IPS-15b (cell line): ENCODE results near the gene RABAC1.

Source experiments
- H3K27me3 ChIP-seq: one replicate; pipeline ENCODE4 v1.6.1; 2013; ENCODE audit warnings: low read length; ENCODE audit not compliant: control insufficient read depth, insufficient read depth
- H3K36me3 ChIP-seq: one replicate; pipeline ENCODE4 v1.6.1; 2013; ENCODE audit warnings: low read length; ENCODE audit not compliant: control insufficient read depth, insufficient read depth
- H3K4me1 ChIP-seq: one replicate; pipeline ENCODE4 v1.6.1; 2013; ENCODE audit warnings: mild to moderate bottlenecking, low read length; ENCODE audit not compliant: control insufficient read depth, insufficient read depth
- H3K4me3 ChIP-seq: one replicate; pipeline ENCODE4 v1.5.1; 2013; ENCODE audit warnings: low read depth, low read length
- H3K9ac ChIP-seq: one replicate; pipeline ENCODE4 v1.6.1; 2013; ENCODE audit warnings: low read depth, mild to moderate bottlenecking, low read length
- H3K9me3 ChIP-seq: one replicate; pipeline ENCODE4 v1.6.1; 2013; ENCODE audit warnings: mild to moderate bottlenecking, low read length; ENCODE audit not compliant: control insufficient read depth, insufficient read depth

RABAC1 gene

GRCh38 chr19:41959056-41960053, at the start of gene RABAC1:
TSS of gene RABAC1 (minus strand) at chr19:41959321. CDS start at chr19:41959292, 29 bp downstream.
- peaks cover 12% of the 10 kb centered on the region for H3K36me3 ChIP-seq
- H3K9ac ChIP-seq = peak within 1 kb of the TSS; percentile 65

GRCh38 chr19:42006569-42006968, 47.4 kb upstream of the RABAC1 start:
- peaks cover 20% of the 10 kb centered on the region for H3K36me3 ChIP-seq

More at GRCh38 chr19:41959056-41960053, at the start of gene RABAC1:
- Histone ChIP-seq H3K4me3 (peak within 1 kb of the TSS; percentile 96), H3K27me3 (no peaks in the 10 kb centered on the region), H3K9me3 (no peaks in the 10 kb centered on the region), H3K4me1 (peaks cover 4% of the 10 kb centered on the region)

DNA sequence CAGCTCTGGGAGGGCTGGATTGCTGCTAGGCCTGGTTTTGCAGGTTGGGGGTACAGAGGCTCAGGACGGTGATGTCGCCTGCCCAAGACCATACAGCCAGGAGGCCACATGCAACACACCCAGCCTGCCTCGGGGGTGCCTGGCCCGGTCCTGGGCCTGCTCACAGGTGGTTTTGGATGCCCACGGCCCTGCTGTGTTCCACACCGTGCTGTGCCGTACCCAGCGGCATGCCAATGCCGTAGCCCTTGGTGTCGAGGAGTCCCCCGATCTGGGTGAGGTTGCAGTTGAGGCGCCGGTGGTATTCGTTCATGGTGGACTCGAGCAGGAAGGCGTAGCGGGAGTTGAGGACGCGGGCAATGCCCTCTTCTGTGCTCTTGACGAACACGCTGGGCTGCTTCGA, 46.4 kb upstream of the RABAC1 start:
- peaks cover 5% of the 10 kb centered on the region for H3K27me3 ChIP-seq
- no peaks in the 10 kb centered on the region for H3K4me1 ChIP-seq
- H3K9ac ChIP-seq = no peak overlapping the region
- H3K9me3 ChIP-seq = no peaks in the 10 kb centered on the region
- H3K4me3 ChIP-seq = no peak overlapping the region
- H3K36me3 ChIP-seq = peaks cover 20% of the 10 kb centered on the region

More at GRCh38 chr19:42006569-42006968, 47.4 kb upstream of the RABAC1 start:
- no peaks in the 10 kb centered on the region for H3K4me1 ChIP-seq
- no peak overlapping the region for H3K9ac ChIP-seq
- H3K9me3 ChIP-seq = no peaks in the 10 kb centered on the region
- H3K27me3 ChIP-seq = no peaks in the 10 kb centered on the region
- no peak overlapping the region for H3K4me3 ChIP-seq

DNA sequence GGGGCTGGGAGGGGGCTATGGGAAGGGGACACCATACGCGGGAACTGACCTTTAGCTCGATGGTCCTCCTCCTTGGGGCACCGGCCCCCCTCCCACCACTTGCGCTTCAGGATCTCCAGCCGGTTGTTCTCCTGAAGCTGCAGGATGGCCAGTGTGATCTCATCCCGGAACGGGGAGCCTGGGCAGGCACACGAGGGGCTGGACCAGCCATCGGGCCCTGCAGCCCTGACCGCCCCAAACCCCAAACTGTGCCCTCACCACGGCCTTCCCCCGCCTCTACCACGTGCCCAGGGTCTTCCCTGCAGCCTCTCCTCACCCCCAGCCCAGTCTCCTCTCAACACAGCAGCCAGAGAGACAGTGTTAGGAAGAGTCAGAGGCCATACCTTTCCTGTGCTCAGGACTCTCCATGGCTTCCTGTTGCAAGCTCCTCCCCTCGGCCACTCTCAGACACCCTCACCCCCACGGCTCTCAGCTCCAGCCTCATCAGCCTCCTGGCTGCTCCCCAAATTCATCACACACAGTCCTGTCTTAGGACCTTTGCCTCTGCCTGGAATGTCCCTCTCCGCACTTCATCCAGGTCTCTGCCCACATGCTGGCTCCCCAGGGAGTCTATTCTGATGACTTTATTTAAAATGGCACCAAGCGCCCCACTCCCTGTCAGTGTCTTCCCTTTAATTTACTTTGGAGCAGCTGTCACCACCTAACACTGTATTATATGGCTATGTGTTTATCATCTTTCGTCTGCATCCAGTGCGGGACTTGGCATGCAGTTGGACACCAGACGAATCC, 44.6 kb upstream of the RABAC1 start:
- peaks cover 20% of the 10 kb centered on the region for H3K36me3 ChIP-seq
- H3K9ac ChIP-seq = no peak overlapping the region
- no peaks in the 10 kb centered on the region for H3K9me3 ChIP-seq
- peaks cover 20% of the 10 kb centered on the region for H3K27me3 ChIP-seq
- H3K4me3 ChIP-seq = no peak overlapping the region
- peaks cover 3% of the 10 kb centered on the region for H3K4me1 ChIP-seq

GRCh38 chr19:41999878-42000208, 40.7 kb upstream of the RABAC1 start:
- H3K36me3 ChIP-seq = peaks cover 6% of the 10 kb centered on the region
- H3K4me3 ChIP-seq = no peak overlapping the region
- H3K27me3 ChIP-seq = peaks cover 48% of the 10 kb centered on the region
- H3K9me3 ChIP-seq = no peaks in the 10 kb centered on the region
- no peak overlapping the region for H3K9ac ChIP-seq
- H3K4me1 ChIP-seq = peaks cover 3% of the 10 kb centered on the region

DNA sequence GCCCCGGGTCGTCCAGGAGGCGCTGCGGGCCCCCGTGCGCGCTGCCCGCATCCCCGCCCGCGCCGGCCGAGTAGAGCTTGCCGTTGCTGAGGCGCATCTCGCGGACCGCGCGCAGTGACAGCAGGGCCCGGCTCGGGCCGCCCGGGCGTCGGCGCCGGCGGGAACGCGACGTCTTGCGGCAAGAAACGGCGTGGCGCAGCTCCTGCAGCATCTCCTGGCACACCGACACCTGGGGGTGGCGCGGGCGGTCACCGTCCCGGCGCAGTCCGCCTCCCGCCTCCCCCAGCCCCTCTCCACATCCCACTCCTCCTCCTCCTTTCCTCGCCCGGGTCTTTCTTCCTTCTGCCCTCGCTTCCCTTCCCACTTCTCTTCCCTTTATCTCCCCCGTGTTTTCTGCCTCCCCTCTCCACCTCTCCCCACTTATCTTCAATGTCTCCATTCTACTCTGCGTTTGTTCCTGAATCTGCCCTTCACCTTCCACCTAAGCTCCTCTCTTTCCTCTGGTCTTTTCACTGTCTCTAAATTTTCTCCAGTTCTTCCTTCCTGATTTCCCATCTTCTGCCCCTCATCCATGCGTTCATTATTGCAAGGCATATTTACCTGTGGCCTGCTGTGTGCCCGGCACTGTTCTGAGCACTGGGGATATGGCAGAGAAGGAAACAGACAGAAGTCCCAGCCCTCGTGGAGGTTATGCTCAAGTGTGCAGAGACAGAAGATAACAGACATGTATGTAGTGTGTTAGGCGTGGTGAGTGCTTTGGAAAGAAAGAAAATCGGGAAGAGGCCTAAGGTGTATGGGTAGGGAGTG, 40.2 kb upstream of the RABAC1 start:
- Histone ChIP-seq H3K4me3 (peak overlapping the region; percentile 19), H3K4me1 (peaks cover 3% of the 10 kb centered on the region), H3K27me3 (peaks cover 52% of the 10 kb centered on the region), H3K9ac (no peak overlapping the region), H3K9me3 (no peaks in the 10 kb centered on the region), H3K36me3 (peaks cover 6% of the 10 kb centered on the region)

GRCh38 chr19:41998246-41999020, 39.3 kb upstream of the RABAC1 start:
- Histone ChIP-seq H3K9me3 (no peaks in the 10 kb centered on the region), H3K36me3 (peaks cover 6% of the 10 kb centered on the region), H3K4me1 (peaks cover 3% of the 10 kb centered on the region), H3K27me3 (peaks cover 52% of the 10 kb centered on the region), H3K9ac (no peak overlapping the region), H3K4me3 (peak overlapping the region; percentile 44)

GRCh38 chr19:41997851-41998229, 38.7 kb upstream of the RABAC1 start:
- Histone ChIP-seq H3K4me3 (peak overlapping the region; percentile 44), H3K27me3 (peaks cover 52% of the 10 kb centered on the region), H3K36me3 (peaks cover 6% of the 10 kb centered on the region), H3K4me1 (peaks cover 3% of the 10 kb centered on the region), H3K9me3 (no peaks in the 10 kb centered on the region), H3K9ac (no peak overlapping the region)

- Histone ChIP-seq H3K9me3 (no peaks in the 10 kb centered on the region), H3K4me1 (peaks cover 7% of the 10 kb centered on the region), H3K4me3 (peak overlapping the region; percentile 44), H3K36me3 (peaks cover 3% of the 10 kb centered on the region), H3K27me3 (peaks cover 54% of the 10 kb centered on the region), H3K9ac (no peak overlapping the region)
These were observed 38.2 kb upstream of the RABAC1 start for GRCh38 chr19:41997121-41997850.

GRCh38 chr19:41995959-41996797, 37.1 kb upstream of the RABAC1 start:
- Histone ChIP-seq H3K4me1 (peaks cover 7% of the 10 kb centered on the region), H3K27me3 (peaks cover 54% of the 10 kb centered on the region), H3K9me3 (no peaks in the 10 kb centered on the region), H3K9ac (no peak overlapping the region), H3K36me3 (no peaks in the 10 kb centered on the region), H3K4me3 (no peak overlapping the region)
